ENCODE results near the gene FBLN1.
A peak's percentile ranks its signal among the peaks of the same experiment; 100 is the strongest.
"Not testable (repeated sequence)": the region's sequence is repeated elsewhere in the genome, so short reads cannot be mapped to it uniquely, and the experiment has no call there.

Gene FBLN1

DNA sequence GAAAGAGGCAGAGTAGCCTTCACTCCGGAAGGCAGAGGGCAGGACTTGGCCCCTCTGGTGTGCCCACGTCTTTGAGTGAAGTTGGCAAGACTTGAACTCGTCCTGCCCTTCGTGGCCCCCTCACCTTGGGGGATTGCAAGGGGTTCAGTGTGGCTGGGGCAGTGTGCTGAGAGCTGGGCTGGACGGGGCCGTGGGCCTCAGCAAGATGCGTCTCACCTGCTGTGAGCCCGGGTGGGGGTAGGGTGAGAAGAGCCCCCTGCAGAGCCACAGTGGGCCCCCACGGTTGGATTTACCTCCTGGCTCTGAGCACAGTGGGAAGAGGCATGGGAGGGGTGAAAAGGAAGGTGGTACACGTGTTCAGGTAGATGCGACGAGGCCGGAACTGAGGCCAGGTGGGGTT lies 87.6 kb downstream of the FBLN1 start:
- Histone ChIP-seq H3K36me3 (ENCODE audit: control insufficient read depth, insufficient read depth, low read length) (no peaks in the 10 kb centered on the region), H3K4me3 (ENCODE audit: low read depth, low read length) (no peak overlapping the region)

GRCh38 chr22:45591633-45592213 lies 89.0 kb downstream of the FBLN1 start:
- H3K4me2 ChIP-seq (ENCODE audit: low read length); H3K9me3 ChIP-seq (ENCODE audit: control insufficient read depth, low read length); H2AFZ ChIP-seq; H3K27ac ChIP-seq; H3K27me3 ChIP-seq (ENCODE audit: control insufficient read depth, insufficient read depth, low read length); H3K4me1 ChIP-seq; H3K9ac ChIP-seq; H3K4me3 ChIP-seq (ENCODE audit: low read depth, low read length); H3K79me2 ChIP-seq; H3K36me3 ChIP-seq (ENCODE audit: control insufficient read depth, insufficient read depth, low read length): not testable (repeated sequence)

More for the DNA sequence above, 87.6 kb downstream of the FBLN1 start:
- H2AFZ ChIP-seq: no peak overlapping the region
- no peaks in the 10 kb centered on the region for H3K27me3 ChIP-seq (ENCODE audit: control insufficient read depth, insufficient read depth, low read length)
- no peak overlapping the region for H3K27ac ChIP-seq
- H3K4me1 ChIP-seq: peaks cover 6% of the 10 kb centered on the region
- H3K9ac ChIP-seq: no peak overlapping the region
- no peak for TF ChIP-seq CTCF (IDR thresholded peaks at IDR 0.05)
- H3K9me3 ChIP-seq (ENCODE audit: control insufficient read depth, low read length): no peaks in the 10 kb centered on the region
- no peaks in the 10 kb centered on the region for H3K79me2 ChIP-seq
- no peak overlapping the region for H3K4me2 ChIP-seq (ENCODE audit: low read length)

DNA sequence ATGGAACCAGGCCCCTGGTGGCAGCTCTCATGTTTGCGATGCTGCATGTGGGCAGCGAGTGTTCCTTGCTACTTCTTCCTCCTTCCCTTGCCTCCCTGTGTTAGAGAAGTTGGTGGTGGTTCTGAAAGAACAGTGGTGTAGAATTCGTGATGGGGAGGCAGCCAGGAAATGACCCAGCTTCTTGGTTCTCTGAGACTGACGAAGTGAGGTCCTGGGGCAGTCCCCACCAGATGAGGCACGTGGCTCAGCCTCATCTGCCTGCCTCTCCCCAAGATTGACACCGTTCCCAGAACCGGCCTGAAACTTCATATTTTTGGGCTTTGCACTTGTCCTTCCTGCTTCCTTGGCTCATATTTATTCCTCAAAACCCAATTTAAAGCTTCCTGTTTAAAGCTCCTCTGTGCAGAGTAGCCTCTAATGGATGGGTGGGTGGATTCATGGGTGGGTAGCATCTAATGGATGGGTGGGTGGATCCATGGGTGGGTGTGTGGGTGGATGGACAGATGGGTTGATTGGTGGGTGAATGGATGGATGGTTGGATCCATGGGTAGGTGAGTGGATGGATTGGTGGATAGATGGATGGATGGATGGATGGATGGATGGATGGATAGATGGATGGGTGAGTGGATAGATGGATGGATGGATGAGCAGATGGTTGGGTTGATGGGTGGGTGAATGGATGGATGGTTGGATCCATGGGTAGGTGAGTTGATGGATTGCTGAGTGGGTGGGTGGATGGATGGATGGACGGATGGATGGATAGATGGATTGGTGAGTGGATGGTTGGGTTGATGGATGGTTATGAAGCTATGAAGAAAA lies 91.6 kb downstream of the FBLN1 start:
- no peak overlapping the region for H3K9ac ChIP-seq
- H3K4me2 ChIP-seq (ENCODE audit: low read length): no peak overlapping the region
- no peak overlapping the region for H2AFZ ChIP-seq
- H3K4me1 ChIP-seq: peaks cover 21% of the 10 kb centered on the region
- H3K4me3 ChIP-seq (ENCODE audit: low read depth, low read length): no peak overlapping the region
- H3K79me2 ChIP-seq: no peaks in the 10 kb centered on the region
- no peaks in the 10 kb centered on the region for H3K36me3 ChIP-seq (ENCODE audit: control insufficient read depth, insufficient read depth, low read length)
- H3K9me3 ChIP-seq (ENCODE audit: control insufficient read depth, low read length): no peaks in the 10 kb centered on the region
- no peak overlapping the region for H3K27ac ChIP-seq
- H3K27me3 ChIP-seq (ENCODE audit: control insufficient read depth, insufficient read depth, low read length): no peaks in the 10 kb centered on the region
- TF ChIP-seq CTCF (IDR thresholded peaks at IDR 0.05): no peak

DNA sequence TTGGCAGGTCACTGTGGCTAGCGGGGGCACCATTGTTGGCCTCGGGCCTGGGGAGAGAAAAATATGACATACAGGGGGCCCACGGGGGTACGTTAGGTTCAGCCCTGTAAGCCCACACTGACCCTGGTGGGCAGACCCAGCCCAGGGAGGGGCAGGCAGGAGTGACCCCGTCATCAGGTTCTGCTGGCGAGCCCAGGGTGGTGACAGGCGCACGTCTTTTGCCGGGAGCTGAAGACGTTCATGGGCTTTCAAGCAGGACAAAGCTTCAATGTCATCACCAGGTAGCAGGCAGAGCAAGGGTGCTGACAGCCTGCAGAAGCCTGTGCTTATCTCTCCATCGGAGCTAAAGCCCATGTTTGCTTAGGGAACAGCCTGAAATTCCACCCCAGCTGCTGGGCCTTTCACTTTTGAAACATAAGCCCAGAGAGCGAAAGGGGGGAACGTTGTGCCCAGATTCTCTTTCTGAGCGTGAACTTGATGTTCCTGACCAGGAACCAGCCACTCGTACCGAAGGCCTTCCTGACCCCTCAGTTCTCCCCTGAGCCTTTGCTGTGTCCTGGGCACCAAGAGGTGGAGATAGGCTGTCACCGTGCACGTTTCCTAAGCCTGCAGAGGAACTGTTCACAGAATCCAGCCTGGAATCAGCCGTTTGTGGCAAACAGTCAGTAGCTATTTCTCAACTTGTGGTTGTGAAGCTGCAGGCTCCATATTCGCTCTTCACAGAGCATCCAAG lies 94.9 kb downstream of the FBLN1 start:
- Histone ChIP-seq H3K4me2 (ENCODE audit: low read length) (peak overlapping the region; percentile 36), H3K36me3 (ENCODE audit: control insufficient read depth, insufficient read depth, low read length) (no peaks in the 10 kb centered on the region), H3K27me3 (ENCODE audit: control insufficient read depth, insufficient read depth, low read length) (no peaks in the 10 kb centered on the region), H3K9me3 (ENCODE audit: control insufficient read depth, low read length) (no peaks in the 10 kb centered on the region), H3K4me1 (peaks cover 28% of the 10 kb centered on the region), H3K27ac (peak overlapping the region; percentile 97), H3K9ac (no peak overlapping the region), H3K79me2 (no peaks in the 10 kb centered on the region), H2AFZ (peak overlapping the region; percentile 46), H3K4me3 (ENCODE audit: low read depth, low read length) (no peak overlapping the region)
- TF ChIP-seq CTCF (IDR thresholded peaks at IDR 0.05): no peak

DNA sequence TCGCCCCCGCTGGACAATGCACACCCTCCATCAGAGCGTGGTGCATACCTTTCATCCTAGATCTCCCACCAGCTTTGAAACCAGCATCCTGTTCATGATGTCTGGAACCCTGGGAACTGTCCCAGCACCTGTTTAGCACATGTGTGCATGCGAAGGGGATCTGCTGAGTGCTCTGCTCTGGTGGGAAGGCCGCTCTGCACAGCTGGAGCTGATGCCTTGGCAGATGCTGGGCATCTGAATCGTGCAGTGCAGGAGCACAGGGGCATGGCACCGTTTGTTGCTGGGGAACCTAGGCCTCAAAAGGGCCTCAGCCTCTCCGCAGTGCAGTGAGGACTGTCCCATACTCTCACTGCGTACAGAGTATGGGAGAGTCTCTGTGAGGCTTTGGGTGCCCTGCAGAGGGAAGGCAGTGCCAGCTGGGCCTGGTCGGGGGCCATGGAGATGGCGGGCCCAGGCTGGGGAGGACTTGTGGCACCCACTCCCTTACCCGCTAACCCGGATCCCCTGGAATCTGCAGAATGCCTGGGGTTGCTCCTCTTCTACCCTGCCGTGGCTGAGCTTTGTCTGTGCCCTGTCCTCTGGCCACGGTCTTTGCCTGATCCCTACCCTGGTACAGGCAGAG lies 96.0 kb downstream of the FBLN1 start:
- no peaks in the 10 kb centered on the region for H3K27me3 ChIP-seq (ENCODE audit: control insufficient read depth, insufficient read depth, low read length)
- no peak overlapping the region for H3K4me2 ChIP-seq (ENCODE audit: low read length)
- no peaks in the 10 kb centered on the region for H3K36me3 ChIP-seq (ENCODE audit: control insufficient read depth, insufficient read depth, low read length)
- no peak overlapping the region for H2AFZ ChIP-seq
- no peaks in the 10 kb centered on the region for H3K79me2 ChIP-seq
- no peak for TF ChIP-seq CTCF (IDR thresholded peaks at IDR 0.05)
- peak overlapping the region; percentile 97 for H3K27ac ChIP-seq
- peaks cover 28% of the 10 kb centered on the region for H3K4me1 ChIP-seq
- H3K9me3 ChIP-seq (ENCODE audit: control insufficient read depth, low read length): no peaks in the 10 kb centered on the region
- H3K9ac ChIP-seq: no peak overlapping the region
- H3K4me3 ChIP-seq (ENCODE audit: low read depth, low read length): no peak overlapping the region
